HEK293T (cell line): ENCODE results near the gene ERG.

Experiments used
- CTCF ChIA-PET: fragments of 350-600 bp; formaldehyde crosslinking; extraction: SDS; loops from one replicate; lab custom pipeline; 2021; ENCODE audit warnings: antibody characterized with exemption, inconsistent platforms; lab: Yijun Ruan, JAX
- POLR2A ChIA-PET: fragments of 350-600 bp; formaldehyde crosslinking; extraction: SDS; loops from one replicate; lab custom pipeline; 2020; ENCODE audit warnings: antibody characterized with exemption, inconsistent platforms; lab: Yijun Ruan, JAX
- DNase-seq: peaks from one replicate; pipeline ENCODE4 v3.0.0; 2012; ENCODE audit warnings: mixed read lengths; ENCODE audit errors: extremely low spot score
- ARNT ChIP-seq: fragments of 450-650 bp; IDR thresholded peaks from 2 replicates; pipeline ENCODE4 v1.6.1; 2017; ENCODE audit warnings: mild to moderate bottlenecking
- BHLHE40 ChIP-seq: fragments of 450-650 bp; IDR thresholded peaks from 2 replicates; pipeline ENCODE4 v1.6.1; 2016; ENCODE audit warnings: mild to moderate bottlenecking, moderate library complexity, borderline replicate concordance
- CTBP1 ChIP-seq: fragments of 450-650 bp; IDR thresholded peaks from 2 replicates; pipeline ENCODE4 v1.6.1; 2016; ENCODE audit warnings: borderline replicate concordance
- ELF4 ChIP-seq: fragments of 450-650 bp; IDR thresholded peaks from 2 replicates; pipeline ENCODE4 v1.6.1; 2017; ENCODE audit warnings: antibody characterized with exemption
- FOXA1 ChIP-seq: fragments of 450-650 bp; IDR thresholded peaks from 2 replicates; pipeline ENCODE4 v1.6.1; 2016; ENCODE audit warnings: mild to moderate bottlenecking
- FOXK2 ChIP-seq: fragments of 450-650 bp; IDR thresholded peaks from 2 replicates; pipeline ENCODE4 v1.6.1; 2016; ENCODE audit warnings: mild to moderate bottlenecking
- FOXM1 ChIP-seq: fragments of 450-650 bp; IDR thresholded peaks from 2 replicates; pipeline ENCODE4 v1.6.1; 2017; ENCODE audit warnings: mild to moderate bottlenecking, borderline replicate concordance
- HDGF ChIP-seq: fragments of 450-650 bp; IDR thresholded peaks from 2 replicates; pipeline ENCODE4 v1.6.1; 2017; ENCODE audit warnings: antibody characterized with exemption, borderline replicate concordance
- L3MBTL2 ChIP-seq: fragments of 450-650 bp; conservative IDR thresholded peaks from 2 replicates; pipeline ENCODE4 v1.6.1; 2016; ENCODE audit warnings: mild to moderate bottlenecking
- LEF1 ChIP-seq: fragments of 450-650 bp; IDR thresholded peaks from 2 replicates; pipeline ENCODE4 v1.6.1; 2017; ENCODE audit warnings: mild to moderate bottlenecking, borderline replicate concordance
- NFRKB ChIP-seq: fragments of 450-650 bp; IDR thresholded peaks from 2 replicates; pipeline ENCODE4 v1.6.1; 2016; ENCODE audit warnings: mild to moderate bottlenecking, moderate library complexity
- PKNOX1 ChIP-seq: fragments of 450-650 bp; IDR thresholded peaks from 2 replicates; pipeline ENCODE4 v1.6.1; 2016
- SP1 ChIP-seq: fragments of 450-650 bp; IDR thresholded peaks from 2 replicates; pipeline ENCODE4 v1.6.1; 2017
- SUZ12 ChIP-seq: fragments of 450-650 bp; IDR thresholded peaks from 2 replicates; pipeline ENCODE4 v1.6.1; 2016; ENCODE audit warnings: mild to moderate bottlenecking
- TARDBP ChIP-seq: fragments of 450-650 bp; IDR thresholded peaks from 2 replicates; pipeline ENCODE4 v1.6.1; 2016
- ZNF384 ChIP-seq: fragments of 450-650 bp; IDR thresholded peaks from 2 replicates; pipeline ENCODE4 v1.6.1; 2016

The ERG gene

GRCh38 chr21:38520511-38520910, 22.2 kb upstream of the ERG start:
- CTCF ChIA-PET: no interaction called here

GRCh38 chr21:38511662-38512243, 13.5 kb upstream of the ERG start:
- no peak for TF ChIP-seq SP1
- TF ChIP-seq NFRKB: no peak
- no peak for TF ChIP-seq L3MBTL2
- no peak for TF ChIP-seq ZNF384
- TF ChIP-seq ELF4: no peak
- TF ChIP-seq PKNOX1: no peak
- no peak for TF ChIP-seq FOXA1
- TF ChIP-seq HDGF: no peak
- TF ChIP-seq TARDBP: no peak
- TF ChIP-seq FOXK2: no peak
- DNase-seq: no peak
- POLR2A ChIA-PET: no interaction called here
- CTCF ChIA-PET: no interaction called here

More at GRCh38 chr21:38520511-38520910, 22.2 kb upstream of the ERG start:
- TF ChIP-seq ZNF384 (no peak), CTBP1 (no peak), FOXM1 (no peak), BHLHE40 (no peak), HDGF (no peak), SP1 (no peak), TARDBP (no peak), NFRKB (no peak), L3MBTL2 (no peak)
- POLR2A ChIA-PET: no interaction called here
- no peak for DNase-seq

GRCh38 chr21:38511198-38511597, 12.9 kb upstream of the ERG start:
- ChIA-PET CTCF (interaction anchor here (0.7 kb wide), 1 partner anchor 615 kb away, joined by 4 read pairs; no protein-coding TSS in a partner anchor), POLR2A (no interaction called here)
- no peak for DNase-seq
- TF ChIP-seq ZNF384 (no peak), FOXK2 (no peak), TARDBP (no peak), SUZ12 (no peak), ARNT (no peak), SP1 (no peak), FOXA1 (no peak), HDGF (no peak), FOXM1 (no peak), ELF4 (no peak), LEF1 (no peak), L3MBTL2 (no peak), PKNOX1 (no peak), NFRKB (no peak), BHLHE40 (no peak), CTBP1 (no peak)

GRCh38 chr21:38507374-38507942, 9.2 kb upstream of the ERG start:
- ChIA-PET POLR2A (no interaction called here), CTCF (interaction anchor here (0.6 kb wide), 1 partner anchor 119 kb away, joined by 3 read pairs; no protein-coding TSS in a partner anchor)
- TF ChIP-seq FOXA1 (no peak), ZNF384 (no peak), ELF4 (no peak), LEF1 (no peak), NFRKB (no peak), PKNOX1 (no peak), ARNT (no peak), SUZ12 (no peak), HDGF (no peak), L3MBTL2 (no peak), BHLHE40 (no peak), CTBP1 (no peak), TARDBP (no peak)
- DNase-seq: no peak

- no peak for DNase-seq
- CTCF ChIA-PET: no interaction called here
- no peak for TF ChIP-seq HDGF
- no peak for TF ChIP-seq TARDBP
- TF ChIP-seq NFRKB: no peak
- TF ChIP-seq L3MBTL2: no peak
- no peak for TF ChIP-seq FOXA1
- no peak for TF ChIP-seq ZNF384
- TF ChIP-seq CTBP1: no peak
- no peak for TF ChIP-seq FOXK2
- TF ChIP-seq ELF4: no peak
- no peak for TF ChIP-seq SP1
- TF ChIP-seq FOXM1: no peak
- TF ChIP-seq PKNOX1: no peak
- no peak for TF ChIP-seq SUZ12
- TF ChIP-seq ARNT: no peak
- TF ChIP-seq BHLHE40: no peak
- TF ChIP-seq LEF1: no peak
- POLR2A ChIA-PET: no interaction called here
Observed at GRCh38 chr21:38506661-38507281, 8.5 kb upstream of the ERG start.
